Fibroblast of pulmonary artery (primary cell): ENCODE measurements around the gene TGM2.
A peak's percentile ranks its signal among the peaks of the same experiment; 100 is the strongest.

ENCODE experiments used
- DNase-seq: peaks from one replicate; pipeline ENCODE4 v3.0.0-alpha.2; 2010; ENCODE audit warnings: low read depth
- H3K4me3 ChIP-seq: replicated peaks from 2 replicates; pipeline ENCODE4 v1.5.1; 2011; ENCODE audit warnings: low read depth, mild to moderate bottlenecking, control low read depth, low read length, moderate library complexity
- CTCF ChIP-seq: IDR thresholded peaks from 2 replicates; pipeline ENCODE4 v1.5.1; 2011; ENCODE audit warnings: mild to moderate bottlenecking, control low read depth, low read length, inconsistent platforms; ENCODE audit errors: missing control alignments

The TGM2 gene

GRCh38 chr20:38159957-38160756 lies 4.9 kb downstream of the TGM2 start:
- no peak for TF ChIP-seq CTCF
- H3K4me3 ChIP-seq, result no peak overlapping the region

GRCh38 chr20:38159566-38159956 lies 5.5 kb downstream of the TGM2 start:
- H3K4me3 ChIP-seq, result no peak overlapping the region
- no peak for TF ChIP-seq CTCF
- no peak for DNase-seq

More at GRCh38 chr20:38159957-38160756, 4.9 kb downstream of the TGM2 start:
- DNase-seq, result no peak

- DNase-seq, result peak; percentile 60
- H3K4me3 ChIP-seq, result no peak overlapping the region
- no peak for TF ChIP-seq CTCF
These were observed 6.2 kb downstream of the TGM2 start for GRCh38 chr20:38158701-38159351.

- DNase-seq, result peak; percentile 68
- no peak for TF ChIP-seq CTCF
- no peak overlapping the region for H3K4me3 ChIP-seq
These were observed 7.2 kb downstream of the TGM2 start for GRCh38 chr20:38157635-38158495.

GRCh38 chr20:38156888-38157634 lies 8.0 kb downstream of the TGM2 start:
- H3K4me3 ChIP-seq, result no peak overlapping the region
- no peak for TF ChIP-seq CTCF
- DNase-seq, result no peak

- no peak overlapping the region for H3K4me3 ChIP-seq
- no peak for TF ChIP-seq CTCF
- DNase-seq, result no peak
These were observed 8.8 kb downstream of the TGM2 start for GRCh38 chr20:38156280-38156679.
